Vagina (tissue), 2 donors: ENCODE results near the gene PPP6R2. TPM values are rescaled to one million over a fixed set of nuclear protein-coding genes. Genes with fewer than 3 reads are reported as not detected.

Experiments used
- DNase-seq, 2 donors: peaks; one replicate each; pipeline ENCODE4 v3.0.0-alpha.2; 2017; ENCODE audit errors: extremely low spot score in 2 of 2
- H3K27ac ChIP-seq: fragments of 200-600 bp; sonication (generic); one replicate; pipeline ENCODE4 v1.5.1; 2019
- H3K27me3 ChIP-seq: fragments of 200-600 bp; sonication (generic); one replicate; pipeline ENCODE4 v1.5.1; 2019
- H3K36me3 ChIP-seq, 2 donors: fragments of 200-600 bp; sonication (generic); one replicate each; pipeline ENCODE4 v1.5.1; 2017 to 2019
- H3K4me1 ChIP-seq: fragments of 200-600 bp; sonication (generic); one replicate; pipeline ENCODE4 v1.5.1; 2019
- H3K4me3 ChIP-seq, 2 donors: fragments of 200-600 bp; sonication (generic); 1 replicate in 1 of 2; 2 replicates in 1 of 2; pipeline ENCODE4 v1.5.1; 2016 to 2019
- H3K9me3 ChIP-seq: fragments of 200-600 bp; sonication (generic); one replicate; pipeline ENCODE4 v1.5.1; 2019
- CTCF ChIP-seq, 3 experiments: fragments of 450-650 bp in 2 of 3; fragments of 200-600 bp in 1 of 3; sonication (generic) in 1 of 3; IDR thresholded peaks; one replicate each; pipeline ENCODE4 v1.5.1; 2017 to 2019; ENCODE audit warnings: antibody characterized with exemption in 3 of 3, mild to moderate bottlenecking in 2 of 3, moderate library complexity in 2 of 3
- POLR2A ChIP-seq, 2 donors: fragments of 450-650 bp; IDR thresholded peaks; one replicate each; pipeline ENCODE4 v1.6.1; 2017; ENCODE audit warnings: antibody characterized with exemption in 2 of 2, mild to moderate bottlenecking in 2 of 2, moderate library complexity in 2 of 2
- POLR2AphosphoS5 ChIP-seq, 2 donors: sonication (generic); formaldehyde crosslinking; IDR thresholded peaks; one replicate each; pipeline ENCODE4 v1.9.0; 2017; ENCODE audit warnings: antibody characterized with exemption in 2 of 2, mild to moderate bottlenecking in 2 of 2, low read depth in 1 of 2; ENCODE audit not compliant: insufficient read depth in 1 of 2
- intact Hi-C: fragments of 100-400 bp; cut with DNase I; formaldehyde crosslinking; loops from one replicate; pipeline ENCODE4 v1.15.1; 2023
- total RNA-seq: library from RNA; depleted of rRNA; stranded (reverse); fragments of >200 nt; gene quantifications from one replicate; pipeline ENCODE4 v1.2.3, GENCODE V29; 2016

The PPP6R2 gene
- total RNA-seq, 1 donor from 2014 or later = 49.1 TPM

- intact Hi-C loops = no loop called here
- H3K4me1 ChIP-seq = peaks cover 10% of the 10 kb centered on the region
- DNase-seq = no peak
- no peaks in the 10 kb centered on the region for H3K9me3 ChIP-seq
- H3K27me3 ChIP-seq = no peaks in the 10 kb centered on the region
- TF ChIP-seq POLR2AphosphoS5 (IDR thresholded peaks at IDR 0.05; ENCODE audit: insufficient read depth in 1 of 2, low read depth in 1 of 2) = no peak
- no peak for TF ChIP-seq POLR2A (IDR thresholded peaks at IDR 0.05)
- no peak for TF ChIP-seq CTCF (IDR thresholded peaks at IDR 0.05)
- H3K27ac ChIP-seq = no peak overlapping the region
- no peak overlapping the region for H3K4me3 ChIP-seq
- peaks cover 0 to 62% of the 10 kb centered on the region in 2 donors for H3K36me3 ChIP-seq
Measured at GRCh38 chr22:50443801-50444625, 100.9 kb downstream of the PPP6R2 start.

GRCh38 chr22:50444663-50445062 lies 101.5 kb downstream of the PPP6R2 start:
- H3K27me3 ChIP-seq = no peaks in the 10 kb centered on the region
- DNase-seq = no peak
- intact Hi-C loops = no loop called here
- no peak overlapping the region for H3K27ac ChIP-seq
- no peaks in the 10 kb centered on the region for H3K9me3 ChIP-seq
- peaks cover 10% of the 10 kb centered on the region for H3K4me1 ChIP-seq
- H3K36me3 ChIP-seq = peaks cover 0 to 56% of the 10 kb centered on the region in 2 donors
- H3K4me3 ChIP-seq = no peak overlapping the region
- no peak for TF ChIP-seq POLR2AphosphoS5 (IDR thresholded peaks at IDR 0.05; ENCODE audit: insufficient read depth in 1 of 2, low read depth in 1 of 2)
- TF ChIP-seq POLR2A (IDR thresholded peaks at IDR 0.05) = no peak
- TF ChIP-seq CTCF (IDR thresholded peaks at IDR 0.05) = no peak

DNA sequence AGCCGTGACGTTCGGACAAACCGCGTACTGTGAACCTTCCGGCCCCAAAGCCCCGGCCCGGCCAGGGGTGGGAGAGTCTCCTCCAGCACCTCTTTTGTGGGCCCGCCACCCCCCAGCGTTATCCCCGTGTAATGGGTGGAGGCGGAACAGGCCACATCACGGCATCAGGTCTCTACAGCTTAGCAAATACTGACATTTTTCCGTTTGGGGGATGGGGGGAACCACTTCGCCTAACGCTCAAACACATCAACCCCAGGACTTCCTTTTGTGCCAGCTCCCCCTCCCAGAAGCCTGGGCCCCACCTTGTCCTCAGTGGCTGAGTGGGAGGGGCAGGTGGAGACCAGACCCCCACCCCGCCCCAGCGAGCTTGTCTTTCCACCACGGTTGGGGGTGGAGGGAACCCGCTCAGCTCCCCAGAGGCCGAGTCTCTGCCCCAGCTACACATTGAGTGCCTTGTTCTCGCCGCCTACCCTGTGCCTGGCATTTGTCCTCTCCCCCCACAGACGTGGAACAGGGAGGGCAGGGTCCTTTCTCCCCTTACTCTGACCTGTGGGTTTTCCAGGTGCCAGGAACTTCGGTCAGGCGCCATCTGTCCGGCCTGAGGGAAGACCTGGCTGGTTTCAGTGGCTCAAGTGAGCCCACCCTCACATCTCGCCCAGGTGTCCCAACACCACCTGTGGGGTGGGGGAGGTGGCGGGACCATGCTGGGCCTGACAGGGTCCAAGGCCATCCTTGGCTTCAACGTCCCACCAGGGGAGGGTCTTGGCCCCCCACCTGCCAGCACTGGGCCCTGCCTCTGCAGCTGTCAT lies 102.1 kb downstream of the PPP6R2 start:
- intact Hi-C loops = no loop called here
- Histone ChIP-seq H3K9me3 (no peaks in the 10 kb centered on the region), H3K36me3 (peaks cover 0 to 54% of the 10 kb centered on the region in 2 donors), H3K4me1 (peaks cover 10% of the 10 kb centered on the region), H3K4me3 (no peak overlapping the region), H3K27me3 (no peaks in the 10 kb centered on the region), H3K27ac (no peak overlapping the region)
- DNase-seq = no peak
- no peak for TF ChIP-seq CTCF (IDR thresholded peaks at IDR 0.05)
- no peak for TF ChIP-seq POLR2A (IDR thresholded peaks at IDR 0.05)
- TF ChIP-seq POLR2AphosphoS5 (IDR thresholded peaks at IDR 0.05; ENCODE audit: insufficient read depth in 1 of 2, low read depth in 1 of 2) = peak in 1 of 2 donors; percentile 18

- no peak overlapping the region for H3K4me3 ChIP-seq
- peaks cover 0 to 48% of the 10 kb centered on the region in 2 donors for H3K36me3 ChIP-seq
- H3K9me3 ChIP-seq = no peaks in the 10 kb centered on the region
- intact Hi-C loops = no loop called here
- H3K27ac ChIP-seq = no peak overlapping the region
- no peak for DNase-seq
- peaks cover 10% of the 10 kb centered on the region for H3K4me1 ChIP-seq
- H3K27me3 ChIP-seq = no peaks in the 10 kb centered on the region
- no peak for TF ChIP-seq POLR2AphosphoS5 (IDR thresholded peaks at IDR 0.05; ENCODE audit: insufficient read depth in 1 of 2, low read depth in 1 of 2)
- TF ChIP-seq POLR2A (IDR thresholded peaks at IDR 0.05) = no peak
- no peak for TF ChIP-seq CTCF (IDR thresholded peaks at IDR 0.05)
Measured at GRCh38 chr22:50445880-50446707, 103.0 kb downstream of the PPP6R2 start.
